Heart left ventricle (tissue), 16 donors: ENCODE data around the gene SERPINB13. TPM values are rescaled to one million over a fixed set of nuclear protein-coding genes. Genes with fewer than 3 reads are reported as not detected.

Source experiments
- ATAC-seq, 4 donors: fragments of 200-7000 bp; cut with Tn5 transposase; one replicate each; pipeline ENCODE4 v1.9.1; 2020 to 2022; ENCODE audit warnings: moderate library complexity in 4 of 4, mild to moderate bottlenecking in 3 of 4, moderate number of reproducible peaks in 1 of 4
- DNase-seq, 5 donors: peaks; one replicate each; pipeline ENCODE4 v3.0.0-alpha.2; 2020
- H3K27ac ChIP-seq, 12 donors: fragments of 200-600 bp; sonication (generic) in 4 of 12; one replicate each; pipeline versions ENCODE4 v1.5.0 to v1.8.0; 2016 to 2022; ENCODE audit warnings: mild to moderate bottlenecking in 2 of 12
- H3K27me3 ChIP-seq, 9 donors: fragments of 200-600 bp; sonication (generic) in 2 of 9; one replicate each; pipeline versions ENCODE4 v1.5.1 to v1.8.0; 2016 to 2022; ENCODE audit warnings: mild to moderate bottlenecking in 3 of 9
- H3K36me3 ChIP-seq, 9 donors: fragments of 200-600 bp; sonication (generic) in 2 of 9; one replicate each; pipeline versions ENCODE4 v1.5.0 to v1.8.0; 2018 to 2022; ENCODE audit warnings: mild to moderate bottlenecking in 2 of 9
- H3K4me1 ChIP-seq, 12 donors: fragments of 200-600 bp; sonication (generic) in 4 of 12; one replicate each; pipeline versions ENCODE4 v1.5.0 to v1.8.0; 2016 to 2022; ENCODE audit warnings: mild to moderate bottlenecking in 3 of 12
- H3K4me3 ChIP-seq, 12 donors: fragments of 200-600 bp; sonication (generic) in 4 of 12; one replicate each; pipeline versions ENCODE4 v1.5.0 to v1.8.0; 2017 to 2022; ENCODE audit warnings: mild to moderate bottlenecking in 9 of 12, moderate library complexity in 4 of 12
- H3K9me3 ChIP-seq, 12 donors: fragments of 200-600 bp; sonication (generic) in 4 of 12; one replicate each; pipeline versions ENCODE4 v1.5.0 to v1.8.0; 2016 to 2022; ENCODE audit warnings: mild to moderate bottlenecking in 1 of 12
- POLR2A ChIP-seq, 2 donors: fragments of 450-650 bp; IDR thresholded peaks; one replicate each; pipeline ENCODE4 v1.6.1; 2017; ENCODE audit warnings: antibody characterized with exemption in 2 of 2, mild to moderate bottlenecking in 2 of 2, moderate library complexity in 2 of 2
- WGBS, 4 donors: extraction: QIAGEN DNeasy Blood & Tissue Kit in 2 of 4; methylation state at CpG; one replicate each; pipeline versions ENCODE4 v1.1.5 to v1.1.7; 2013 to 2018; 5-methylcytosine and 5-hydroxymethylcytosine counted together
- intact Hi-C, 10 donors: fragments of 100-400 bp; cut with DNase I; formaldehyde crosslinking; loops; one replicate each; pipeline versions ENCODE4 v1.11.1 to v1.14.2; 2022
- polyA plus RNA-seq, 2 donors: library from polyadenylated mRNA; stranded (reverse); fragments of 200-250 nt; gene quantifications; one replicate each; pipeline ENCODE4 v1.2.3, GENCODE V29; 2013
- total RNA-seq, 9 donors: library from RNA; depleted of rRNA in 2 of 9; stranded (reverse); fragments of >200 nt in 2 of 9; fragmentation: NEBNext Ultra II Directional in 3 of 9; extraction: Animal tissue kit (Norgen Biotek cat#: 25700) in 3 of 9; gene quantifications; one replicate each; pipeline versions ENCODE4 v1.1.0 to v1.2.4, GENCODE V29; 2016 to 2023
- TF ChIP-seq, protein P1 (sequence below), 12 donors: fragments of 200-600 bp; sonication (generic) in 4 of 12; IDR thresholded peaks; one replicate each; pipeline versions ENCODE4 v1.5.0 to v1.8.0; 2018 to 2022; ENCODE audit warnings: antibody characterized with exemption in 12 of 12, mild to moderate bottlenecking in 5 of 12
- donor health status: ischemic (EF 13 %, LVEDD 7.1; RV severe dilation, severe dysfunction).
- donor health status: healthy with polysubstance abuse.
- donor health status: DM: no; HTN: yes; CAD: no.
- donor health status: DM: no; HTN: no; CAD: no.
- donor health status: ischemic (EF 25% LVEDD 6.9; RV normal size, moderate dysfunction).
- donor health status: ischemic (EF 25% LVEDD 5.7; RV mildly dilated, moderate dysfunction).
- donor health status: healthy.
- donor health status: DM: yes; HTN: yes; CAD: no.
- donor health status: ischemic (EF 35%, LVEDD 5.7; RV mildly dilated, moderate dysfunction).
- donor health status: nonischemic (EF 11% LVEDD 7.7; RV severe dilation, severe dysfunction).
- donor health status: DM: yes; HTN: yes; CAD: no.
- donor health status: PGD.
- donor health status: ischemic (EF 29% LVEDD 5.4; RV normal size, mild dysfunction).
- donor health status: nonischemic (EF 23%, LVEDD 6.1; RV moderate dilation, normal function).

The SERPINB13 gene
- total and polyA plus RNA-seq, 11 donors: not detected

DNA sequence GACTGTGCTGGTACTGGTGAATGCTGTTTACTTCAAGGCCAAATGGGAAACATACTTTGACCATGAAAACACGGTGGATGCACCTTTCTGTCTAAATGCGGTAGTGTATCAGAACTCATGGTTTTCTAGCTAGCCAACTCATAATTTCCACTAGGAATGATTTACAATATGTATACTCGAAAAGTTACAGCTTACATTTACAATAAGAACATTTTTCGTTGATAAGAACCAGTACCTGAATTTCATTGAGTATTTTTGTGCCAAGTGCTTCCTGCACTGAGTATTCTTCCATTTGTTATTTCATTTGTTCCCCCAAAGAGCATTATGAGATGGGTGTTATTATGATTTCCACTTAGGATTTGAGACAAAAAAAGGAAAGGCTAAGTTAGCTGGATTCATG is 23.1 kb upstream of the SERPINB13 start:
- Histone ChIP-seq H3K36me3 (no peaks in the 10 kb centered on the region), H3K27ac (no peak overlapping the region), H3K4me1 (no peaks in the 10 kb centered on the region), H3K9me3 (no peaks in the 10 kb centered on the region), H3K4me3 (no peak overlapping the region), H3K27me3 (no peaks in the 10 kb centered on the region)
- no peak for DNase-seq
- 92 to 97% (median 93%) methylated on average over 4 of the region's 4 CpGs for WGBS, 4 donors
- no peak for ATAC-seq
- intact Hi-C loops: no loop called here
- TF ChIP-seq POLR2A (IDR thresholded peaks at IDR 0.05): no peak
- TF ChIP-seq, protein P1, sequence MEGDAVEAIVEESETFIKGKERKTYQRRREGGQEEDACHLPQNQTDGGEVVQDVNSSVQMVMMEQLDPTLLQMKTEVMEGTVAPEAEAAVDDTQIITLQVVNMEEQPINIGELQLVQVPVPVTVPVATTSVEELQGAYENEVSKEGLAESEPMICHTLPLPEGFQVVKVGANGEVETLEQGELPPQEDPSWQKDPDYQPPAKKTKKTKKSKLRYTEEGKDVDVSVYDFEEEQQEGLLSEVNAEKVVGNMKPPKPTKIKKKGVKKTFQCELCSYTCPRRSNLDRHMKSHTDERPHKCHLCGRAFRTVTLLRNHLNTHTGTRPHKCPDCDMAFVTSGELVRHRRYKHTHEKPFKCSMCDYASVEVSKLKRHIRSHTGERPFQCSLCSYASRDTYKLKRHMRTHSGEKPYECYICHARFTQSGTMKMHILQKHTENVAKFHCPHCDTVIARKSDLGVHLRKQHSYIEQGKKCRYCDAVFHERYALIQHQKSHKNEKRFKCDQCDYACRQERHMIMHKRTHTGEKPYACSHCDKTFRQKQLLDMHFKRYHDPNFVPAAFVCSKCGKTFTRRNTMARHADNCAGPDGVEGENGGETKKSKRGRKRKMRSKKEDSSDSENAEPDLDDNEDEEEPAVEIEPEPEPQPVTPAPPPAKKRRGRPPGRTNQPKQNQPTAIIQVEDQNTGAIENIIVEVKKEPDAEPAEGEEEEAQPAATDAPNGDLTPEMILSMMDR (IDR thresholded peaks at IDR 0.05): no peak

DNA sequence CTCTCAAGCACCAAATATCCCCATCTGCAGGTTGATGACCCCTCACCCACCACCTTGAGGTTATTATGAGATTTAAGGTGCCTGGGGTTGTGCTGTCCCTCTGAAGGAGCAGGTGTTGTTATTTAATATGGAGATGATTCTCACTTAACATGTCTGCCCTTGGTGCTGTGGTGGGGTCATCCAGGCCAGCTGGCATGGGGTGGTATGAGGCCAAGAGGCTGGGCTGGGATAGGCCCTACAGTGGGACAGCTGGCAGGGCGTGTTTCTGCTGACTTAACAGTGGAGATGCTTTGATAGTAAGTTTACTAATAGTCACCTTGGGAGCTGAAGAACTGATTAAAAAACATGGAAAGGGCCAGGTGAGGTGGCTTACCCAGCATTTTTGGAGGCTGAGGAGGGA is 22.6 kb upstream of the SERPINB13 start:
- H3K36me3 ChIP-seq: no peaks in the 10 kb centered on the region
- DNase-seq (no peak), ATAC-seq (no peak)
- TF ChIP-seq, protein P1 (IDR thresholded peaks at IDR 0.05): no peak
- no peak for TF ChIP-seq POLR2A (IDR thresholded peaks at IDR 0.05)
- intact Hi-C loops: no loop called here
- no peak overlapping the region for H3K27ac ChIP-seq
- H3K27me3 ChIP-seq: no peaks in the 10 kb centered on the region
- H3K4me3 ChIP-seq: no peak overlapping the region
- no peaks in the 10 kb centered on the region for H3K4me1 ChIP-seq
- WGBS, 4 donors: 75 to 95% (median 85%) methylated on average over 1 of the region's 1 CpG
- H3K9me3 ChIP-seq: no peaks in the 10 kb centered on the region

DNA sequence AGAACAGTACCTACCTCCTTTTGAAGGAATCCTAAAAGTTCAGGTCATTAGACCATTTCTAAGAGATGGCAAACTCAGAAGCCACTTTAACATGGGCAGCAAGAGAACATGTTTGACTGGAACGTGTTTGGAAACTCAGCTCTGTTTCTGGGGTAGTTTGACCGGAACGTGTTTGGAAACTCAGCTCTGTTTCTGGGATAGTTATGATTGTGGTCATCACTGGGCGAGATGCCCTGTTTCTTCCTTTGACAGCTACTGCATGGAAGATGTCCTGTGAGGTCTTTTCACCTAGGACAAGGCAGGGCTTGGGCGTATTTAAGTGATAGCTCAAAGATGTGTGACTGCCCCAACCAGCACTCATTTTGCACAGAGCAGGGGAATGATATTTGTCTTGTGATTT is 19.9 kb upstream of the SERPINB13 start:
- Histone ChIP-seq H3K27me3 (no peaks in the 10 kb centered on the region), H3K27ac (no peak overlapping the region), H3K4me1 (no peaks in the 10 kb centered on the region), H3K36me3 (no peaks in the 10 kb centered on the region), H3K9me3 (no peaks in the 10 kb centered on the region), H3K4me3 (no peak overlapping the region)
- ATAC-seq (no peak), DNase-seq (no peak)
- TF ChIP-seq POLR2A (IDR thresholded peaks at IDR 0.05): no peak
- TF ChIP-seq, protein P1 (IDR thresholded peaks at IDR 0.05): no peak
- WGBS, 4 donors: 77 to 89% (median 87%) methylated on average over 5 of the region's 5 CpGs
- intact Hi-C loops: no loop called here

DNA sequence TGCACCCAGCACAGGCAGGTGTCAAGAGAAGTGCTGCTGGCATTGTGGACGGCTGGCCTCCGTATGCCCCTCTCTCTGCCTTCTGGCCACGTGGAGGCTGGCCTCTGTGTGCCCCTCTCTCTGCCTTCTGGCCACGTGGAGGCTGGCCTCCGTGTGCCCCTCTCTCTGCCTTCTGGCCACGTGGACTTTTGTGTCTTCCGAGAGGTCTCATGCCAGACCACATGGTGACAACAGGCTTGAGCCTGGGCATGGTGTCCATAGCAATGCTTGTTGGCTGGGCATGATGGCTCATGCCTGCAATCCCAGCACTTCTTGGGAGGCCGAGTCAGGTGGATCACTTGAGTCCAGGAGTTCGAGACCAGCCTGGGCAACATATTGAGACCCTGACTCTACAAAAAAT is 19.3 kb upstream of the SERPINB13 start:
- Histone ChIP-seq H3K4me3 (no peak overlapping the region), H3K4me1 (no peaks in the 10 kb centered on the region), H3K9me3 (no peaks in the 10 kb centered on the region), H3K36me3 (no peaks in the 10 kb centered on the region), H3K27me3 (no peaks in the 10 kb centered on the region), H3K27ac (no peak overlapping the region)
- intact Hi-C loops: no loop called here
- ATAC-seq (no peak), DNase-seq (no peak)
- WGBS, 4 donors: 73 to 83% (median 77%) methylated on average over 5 to 9 of the region's 9 CpGs
- TF ChIP-seq, protein P1 (IDR thresholded peaks at IDR 0.05): no peak
- no peak for TF ChIP-seq POLR2A (IDR thresholded peaks at IDR 0.05)
